NCI-H82 (cell line): ENCODE measurements around the gene SPAG16.
"Not testable (repeated sequence)": the region's sequence is repeated elsewhere in the genome, so short reads cannot be mapped to it uniquely, and the experiment has no call there.

Experiments used
- DNase-seq: peaks from one replicate; lab custom pipeline; 2025; lab: John Stamatoyannopoulos, UW

SPAG16 gene

DNA sequence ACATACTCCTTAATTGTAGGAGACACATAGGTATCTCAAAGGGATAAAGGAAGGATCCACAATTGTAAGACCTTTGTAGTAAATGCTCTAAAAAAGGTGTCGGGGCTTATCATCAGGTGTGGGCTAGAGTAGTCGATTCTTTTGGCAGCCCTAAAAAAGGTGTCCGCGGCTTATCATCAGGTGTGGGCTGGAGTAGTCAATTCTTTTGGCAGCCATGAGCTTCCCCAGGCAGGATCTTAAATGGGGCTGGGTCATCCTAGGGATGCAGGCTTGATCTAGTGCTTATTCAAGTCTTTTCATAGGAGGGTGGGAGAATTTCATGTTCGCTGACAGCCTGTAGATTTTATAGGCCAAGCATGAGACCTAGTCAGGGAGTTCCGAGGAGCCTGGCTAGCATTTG is 720.2 kb downstream of the SPAG16 start:
- DNase-seq = no peak

DNA sequence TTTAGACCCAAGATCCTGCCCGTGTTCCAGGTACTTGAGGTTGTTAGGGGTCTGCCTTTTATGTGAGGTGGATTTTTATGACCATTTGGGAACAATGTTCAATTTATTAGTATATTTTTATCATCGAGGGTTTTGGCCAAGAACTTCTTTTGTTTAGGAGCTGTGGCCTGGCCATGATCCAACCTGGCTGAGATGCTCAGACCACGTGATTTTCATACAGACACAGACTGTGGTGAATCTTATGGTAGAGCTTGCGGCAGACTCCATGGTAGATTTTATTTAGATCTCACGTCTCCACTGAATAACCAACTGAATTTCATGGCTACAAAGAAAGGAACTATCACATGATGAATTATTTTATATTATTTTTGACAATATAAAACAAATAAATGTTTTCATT is 721.1 kb downstream of the SPAG16 start:
- no peak for DNase-seq

DNA sequence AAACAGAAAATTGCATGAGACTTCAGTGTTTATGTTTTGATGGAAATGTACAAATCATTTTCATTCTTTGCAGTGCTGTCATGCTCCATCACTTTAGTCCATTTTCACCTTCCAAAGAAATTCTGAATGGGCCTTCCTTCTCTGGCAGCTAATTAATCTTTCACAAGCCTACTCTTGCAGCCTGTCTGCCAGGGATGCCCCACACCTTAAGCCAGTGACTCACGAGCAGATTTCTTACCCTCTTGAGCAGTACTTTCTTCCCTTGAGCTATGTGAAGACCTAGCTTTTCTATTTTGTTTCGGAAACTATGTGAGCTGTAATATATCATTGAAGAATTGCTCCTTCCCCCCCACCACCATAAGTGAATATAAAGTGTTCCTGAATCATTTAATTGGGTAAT is 722.3 kb downstream of the SPAG16 start:
- no peak for DNase-seq

DNA sequence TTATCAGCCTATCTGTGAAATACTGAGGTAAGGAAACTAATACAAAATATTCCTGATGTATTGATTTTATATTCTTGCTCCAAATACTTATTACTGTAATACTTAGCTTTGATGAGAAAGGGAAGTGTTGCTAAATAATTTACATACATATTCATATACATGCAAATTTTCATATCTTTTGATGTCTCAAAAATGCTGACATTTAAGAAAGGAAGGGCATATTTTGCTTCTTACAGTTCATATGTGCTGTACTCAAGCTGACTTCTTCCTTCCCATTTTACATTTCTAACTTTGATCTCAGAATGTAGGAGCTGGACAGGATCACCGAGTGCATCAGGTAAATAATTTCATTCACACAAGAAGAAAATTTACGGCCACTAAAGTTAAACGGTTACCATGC is 727.4 kb downstream of the SPAG16 start:
- no peak for DNase-seq

DNA sequence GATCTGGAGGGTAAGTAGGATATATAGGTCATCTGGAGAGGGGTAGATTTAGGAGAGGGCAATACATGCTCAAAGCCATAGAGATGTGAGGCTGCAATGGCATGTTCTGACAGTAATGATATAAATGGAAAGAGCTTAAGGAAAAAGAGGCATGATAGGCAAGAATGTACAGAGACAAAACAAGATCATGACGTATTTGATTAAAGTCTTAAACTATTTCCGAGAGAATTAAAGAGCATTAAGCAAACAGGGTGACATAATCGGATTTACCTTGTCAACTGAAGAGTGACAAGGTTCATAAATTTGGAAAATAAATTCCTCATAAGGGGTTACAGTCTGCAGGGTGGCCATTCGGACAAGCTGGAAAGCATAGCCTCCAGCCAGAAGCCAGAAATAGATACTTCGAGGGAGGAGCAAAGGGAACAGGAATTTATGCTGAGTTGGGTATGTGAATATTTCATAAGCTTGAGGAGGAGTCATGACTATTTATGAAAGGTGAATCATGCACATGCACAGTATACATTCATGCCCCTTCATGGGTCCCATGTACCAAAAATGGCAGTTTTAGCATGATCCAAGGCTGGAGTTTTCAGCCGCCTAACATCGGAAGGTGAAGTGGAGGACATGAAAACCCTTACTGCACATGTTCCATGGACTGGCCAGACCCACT is 730.4 kb downstream of the SPAG16 start:
- peak; percentile 83 for DNase-seq

DNA sequence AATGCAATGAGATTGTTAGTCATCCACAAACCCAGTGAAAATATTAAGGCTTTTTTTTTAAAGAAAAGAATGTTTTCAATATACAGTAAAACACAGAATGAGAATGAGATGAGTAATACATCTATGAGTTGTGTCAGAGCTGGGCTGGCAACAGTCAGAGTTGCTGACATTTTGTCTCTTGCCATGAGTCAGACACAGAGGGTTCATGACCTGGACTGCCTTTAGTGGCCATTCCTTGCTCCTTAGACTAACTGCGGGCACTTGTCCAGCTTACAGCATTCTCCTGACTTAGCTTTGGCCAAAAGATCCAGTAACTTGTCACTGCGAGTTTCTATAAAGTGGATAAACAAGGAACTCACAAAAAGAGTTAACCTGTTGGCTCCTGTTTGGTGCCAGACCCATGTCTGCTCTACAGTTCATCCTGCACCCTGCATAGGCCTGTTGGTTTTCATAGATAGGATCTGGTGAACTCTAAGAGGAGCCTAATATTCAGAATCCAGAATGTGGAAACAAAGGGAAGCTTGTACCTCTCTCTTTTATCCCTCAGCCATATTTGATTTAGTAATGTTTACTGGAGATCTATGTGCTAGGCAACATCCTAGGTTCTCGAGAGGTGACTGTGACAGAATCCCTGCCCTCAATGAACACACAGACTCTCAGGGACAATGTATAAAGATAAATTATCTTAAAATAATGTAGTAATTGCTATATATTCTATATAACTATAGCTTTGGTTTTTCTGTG is 735.1 kb downstream of the SPAG16 start:
- DNase-seq = no peak

DNA sequence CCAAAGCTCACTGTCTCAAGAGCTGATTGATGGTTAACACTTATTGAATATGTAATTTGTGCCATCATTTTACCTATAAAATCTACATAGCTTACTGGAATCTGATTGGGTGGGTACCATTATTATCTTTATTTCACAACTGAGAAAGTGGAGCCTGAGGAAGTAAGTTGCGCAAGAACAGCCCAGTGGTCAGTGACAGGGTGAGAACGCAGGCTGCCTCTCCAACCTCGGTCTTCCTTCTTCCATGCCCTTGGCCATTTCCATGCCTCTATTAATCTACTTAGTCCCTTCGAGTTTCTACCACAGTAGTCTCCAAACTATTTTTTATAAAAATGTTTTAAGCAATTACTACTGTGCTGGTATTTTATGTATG is 735.7 kb downstream of the SPAG16 start:
- DNase-seq = no peak

GRCh38 chr2:214029190-214029589 is 744.9 kb downstream of the SPAG16 start:
- DNase-seq = no peak

DNA sequence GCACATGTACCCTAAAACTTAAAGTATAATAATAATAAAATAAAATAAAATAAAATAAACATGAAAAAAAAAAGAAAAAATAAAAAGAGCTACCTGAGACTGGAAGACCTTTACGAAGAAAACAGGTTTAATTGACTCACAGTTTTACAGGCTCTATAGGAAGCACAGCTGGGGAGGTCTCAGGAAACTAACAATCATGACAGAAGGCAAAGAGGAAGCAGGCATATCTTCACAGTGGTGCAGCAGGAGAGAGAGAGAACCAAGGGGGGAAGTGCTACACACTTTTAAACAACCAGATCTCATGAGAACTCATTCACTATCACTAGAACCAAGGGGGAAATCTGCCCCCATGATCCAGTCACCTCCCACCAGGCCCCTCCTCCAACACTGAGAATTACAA is 747.3 kb downstream of the SPAG16 start:
- DNase-seq = no peak

DNA sequence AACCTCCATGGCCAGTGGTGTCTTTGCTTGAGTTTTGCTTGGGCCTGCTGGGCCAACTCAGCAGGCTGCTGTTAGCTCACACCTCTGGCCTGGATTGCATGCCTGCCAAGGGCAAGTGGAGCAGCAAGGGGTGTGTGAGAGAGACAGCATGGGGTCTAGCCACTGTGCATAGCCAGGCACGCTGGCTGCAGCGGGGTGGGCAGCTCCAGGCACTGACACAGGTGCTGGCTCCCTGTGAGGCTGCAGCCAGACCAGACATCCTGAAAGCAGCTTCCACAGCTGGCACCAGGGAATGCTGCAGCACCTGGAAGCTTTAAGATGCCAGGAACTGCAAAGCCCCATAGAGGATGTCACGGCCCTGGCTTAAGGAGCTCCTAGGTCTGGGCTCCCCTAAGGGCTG is 750.2 kb downstream of the SPAG16 start:
- no peak for DNase-seq

DNA sequence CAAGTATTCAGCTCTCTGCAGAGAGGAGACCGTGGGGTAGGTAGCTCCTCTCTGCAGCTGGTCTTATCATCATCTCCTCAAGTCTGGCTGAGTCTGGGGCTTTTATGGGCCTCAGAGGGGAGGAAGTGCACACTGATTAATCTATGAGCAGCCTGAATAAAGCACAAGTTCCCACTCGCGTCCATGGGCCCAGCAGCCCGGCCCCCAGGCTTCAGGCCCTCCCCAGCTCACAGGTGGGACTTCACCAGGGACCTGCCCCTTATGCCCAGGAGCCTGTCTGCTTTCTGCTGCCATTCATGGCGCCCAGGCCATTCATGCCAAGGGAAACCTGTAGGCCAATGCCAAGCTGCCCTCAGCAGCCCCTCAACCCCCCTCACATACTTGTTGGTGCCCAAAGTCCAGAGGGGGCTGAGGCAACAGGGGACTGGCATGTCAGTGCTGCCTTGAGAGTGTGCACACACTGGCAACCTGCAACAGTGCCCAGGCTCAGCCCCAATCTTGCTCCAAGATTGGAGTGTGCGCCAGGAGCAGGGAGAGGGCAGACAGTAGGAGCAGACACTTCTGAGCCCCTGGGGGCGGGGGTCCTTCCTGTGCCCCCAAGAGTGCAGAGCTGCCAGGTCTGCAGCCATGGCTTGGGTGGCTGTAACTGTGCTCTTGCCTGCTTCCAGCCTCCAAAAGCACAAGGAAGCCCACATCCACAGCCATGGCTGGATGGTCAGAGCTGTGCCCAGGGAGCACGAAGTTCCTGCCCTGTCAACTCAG is 751.0 kb downstream of the SPAG16 start:
- no peak for DNase-seq

DNA sequence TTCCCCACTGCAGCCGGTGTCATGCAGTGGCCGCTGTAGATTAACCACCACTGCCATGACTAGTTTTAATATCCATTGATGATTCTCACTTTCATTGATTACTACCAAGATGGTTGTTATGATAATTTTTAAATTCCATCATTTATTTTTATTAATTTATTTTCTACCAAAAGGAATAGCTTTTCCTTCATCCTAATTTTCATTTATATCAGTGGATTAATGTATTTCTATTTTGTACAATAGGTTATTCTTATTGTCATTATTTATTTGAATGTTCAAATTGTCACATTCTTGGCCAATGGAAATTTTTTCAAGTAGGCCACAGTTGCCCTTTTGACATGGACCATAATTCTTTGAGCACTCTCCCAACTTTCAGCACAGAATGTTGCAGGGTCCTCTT is 751.7 kb downstream of the SPAG16 start:
- DNase-seq = no peak

- DNase-seq = no peak
These were observed 753.9 kb downstream of the SPAG16 start for GRCh38 chr2:214038186-214038585.

DNA sequence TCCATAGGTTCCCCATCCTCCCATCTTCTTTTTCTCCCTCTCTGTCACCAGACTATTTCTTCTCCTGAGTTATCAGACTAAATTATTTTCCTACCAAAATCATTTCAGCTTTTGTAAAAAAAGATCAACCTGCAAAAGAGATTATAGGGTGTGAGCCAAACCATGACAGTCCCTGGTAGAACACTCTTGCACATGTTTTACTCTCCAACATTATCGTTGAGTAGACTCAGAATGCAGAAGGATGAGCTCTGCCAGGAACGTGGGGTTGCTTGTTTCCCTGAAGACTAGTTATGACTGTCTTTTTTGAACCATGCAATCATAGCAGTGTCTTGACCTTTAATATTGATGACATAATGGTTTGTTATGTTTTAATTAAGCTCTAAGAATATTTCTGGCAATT is 766.5 kb downstream of the SPAG16 start:
- DNase-seq = no peak

DNA sequence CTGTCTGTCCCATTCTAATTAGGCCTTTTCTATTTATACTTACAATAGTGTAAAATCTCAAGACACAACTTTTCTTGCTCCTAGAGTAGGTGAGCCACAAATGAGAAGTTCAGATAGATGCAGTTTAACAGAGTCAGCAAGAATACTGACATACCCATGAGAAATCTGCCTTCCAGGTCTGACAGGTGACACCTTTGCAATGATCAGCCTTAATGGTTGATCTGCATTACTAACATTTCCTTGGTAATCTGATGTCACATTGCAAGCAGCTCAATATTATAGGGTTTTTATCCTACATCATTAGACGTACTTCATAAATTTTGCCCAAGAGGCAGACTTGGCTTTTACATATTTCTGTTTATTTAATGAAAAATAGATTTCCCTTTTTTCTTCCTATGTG is 767.3 kb downstream of the SPAG16 start:
- no peak for DNase-seq

DNA sequence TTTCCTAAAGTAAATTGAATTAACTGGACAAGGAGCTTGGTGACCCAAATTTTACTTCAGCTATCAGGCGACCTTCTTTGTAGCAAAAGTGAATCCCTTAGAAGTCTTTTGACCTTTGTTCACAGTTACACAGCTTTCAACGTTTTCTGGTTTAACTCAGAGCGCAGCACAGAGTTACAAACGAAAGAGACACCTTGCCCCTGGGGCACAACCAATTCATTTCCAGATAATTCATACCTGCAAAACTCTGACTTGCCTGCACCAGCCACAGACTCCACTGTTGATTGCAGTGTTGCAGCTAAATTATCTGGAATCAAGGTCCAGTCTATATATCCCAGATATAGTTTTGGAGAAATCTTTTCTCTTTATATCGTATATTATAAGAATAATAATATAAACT is 768.0 kb downstream of the SPAG16 start:
- DNase-seq = no peak

DNA sequence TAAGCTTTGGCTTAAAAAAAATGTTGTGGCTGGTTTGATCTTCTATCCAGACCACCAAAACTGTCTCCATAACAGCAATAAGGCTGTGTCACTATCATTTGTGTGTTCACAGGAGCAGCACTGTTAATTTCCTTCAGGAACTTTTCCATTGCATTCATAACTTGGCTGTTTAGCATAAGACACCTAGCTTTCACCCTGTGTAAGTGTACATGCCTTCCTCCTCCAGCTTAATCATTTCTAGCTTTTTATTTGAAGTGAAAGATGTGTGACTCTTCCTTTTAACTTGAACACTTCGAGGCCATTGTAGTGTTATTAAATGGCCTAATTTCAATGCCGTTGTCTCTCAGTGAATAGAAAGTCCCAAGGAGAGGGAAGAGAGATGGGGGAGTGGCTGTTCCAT is 773.7 kb downstream of the SPAG16 start:
- no peak for DNase-seq

- DNase-seq = not testable (repeated sequence)
These were observed 778.0 kb downstream of the SPAG16 start for GRCh38 chr2:214062279-214062678.

- no peak for DNase-seq
These were observed 780.2 kb downstream of the SPAG16 start for GRCh38 chr2:214064471-214064870.

DNA sequence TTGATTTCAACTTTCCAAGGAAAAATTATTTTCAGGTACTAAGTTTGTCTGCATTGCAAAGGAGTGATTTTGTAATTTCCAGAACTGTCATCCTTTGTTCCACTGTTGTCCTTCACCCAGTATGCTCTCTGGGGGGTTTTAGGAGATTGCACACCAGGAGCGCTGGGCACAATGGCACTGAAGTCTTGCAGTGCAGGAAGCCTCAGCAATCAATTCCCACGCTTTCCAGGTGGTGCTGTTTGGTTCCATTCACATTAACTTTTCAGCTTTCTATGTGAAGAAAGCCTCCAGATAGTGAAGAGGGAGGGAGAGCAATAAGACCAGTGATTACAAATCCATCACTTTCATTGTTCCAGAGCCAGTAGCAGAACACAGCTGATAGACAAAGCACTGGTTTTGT is 782.6 kb downstream of the SPAG16 start:
- DNase-seq = no peak

DNA sequence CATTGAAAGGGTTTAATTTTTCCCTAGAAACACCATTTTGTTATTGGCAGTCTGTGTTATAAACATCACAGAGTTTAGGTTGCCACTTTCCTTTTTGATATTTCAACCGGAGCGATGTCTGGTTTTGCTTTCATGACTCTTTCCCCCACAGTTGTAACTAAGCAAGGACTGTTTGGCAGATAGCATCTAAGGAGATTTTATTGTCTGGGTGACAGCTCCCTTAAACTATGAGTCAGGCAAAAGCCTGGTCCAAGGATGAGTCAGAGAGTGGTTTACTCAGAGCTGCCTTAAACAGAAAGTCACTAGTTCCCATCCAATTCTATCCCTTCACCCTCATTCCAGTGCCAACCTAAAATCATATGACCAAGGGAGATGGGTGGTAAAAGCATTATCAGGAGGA is 785.0 kb downstream of the SPAG16 start:
- DNase-seq = peak; percentile 81

- no peak for DNase-seq
These were observed 791.2 kb downstream of the SPAG16 start for GRCh38 chr2:214075456-214075855.

DNA sequence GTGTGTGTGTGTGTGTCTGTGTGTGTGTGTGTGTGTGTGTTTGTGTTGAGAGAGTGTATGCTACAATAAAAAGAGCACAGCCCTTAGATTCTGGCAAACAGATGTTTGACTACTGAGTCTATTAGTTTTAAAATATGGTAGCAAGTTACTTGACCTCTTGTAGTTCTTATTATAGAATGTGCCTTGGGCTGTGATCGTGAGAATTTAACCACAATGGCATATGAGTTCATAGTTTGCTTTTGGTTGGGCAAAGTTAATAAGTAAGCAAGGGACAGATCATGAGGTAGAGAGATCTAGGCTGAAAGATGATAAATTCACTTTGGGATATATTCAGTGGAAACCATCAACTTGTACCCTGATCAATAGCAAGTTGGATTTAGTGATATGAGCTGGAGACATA is 792.3 kb downstream of the SPAG16 start:
- no peak for DNase-seq
